ENCODE data around the gene KLRD1.

- TF ChIP-seq CTCF (IDR thresholded peaks at IDR 0.05) = no peak
- no peak for TF ChIP-seq POLR2A (IDR thresholded peaks at IDR 0.05)
Measured at GRCh38 chr12:10272467-10272866, 35.2 kb upstream of the KLRD1 start.
